Endothelial cell of umbilical vein (primary cell): ENCODE measurements around the gene PVRIG.

Source experiments
- POLR2A ChIP-seq: IDR thresholded peaks from 2 replicates; pipeline ENCODE4 v1.6.1; 2012; ENCODE audit warnings: low read depth, mild to moderate bottlenecking, control low read depth, low read length
- POLR2AphosphoS5 ChIP-seq: IDR thresholded peaks from 2 replicates; pipeline ENCODE4 v1.6.1; 2012; ENCODE audit warnings: low read depth, mild to moderate bottlenecking, control low read depth, low read length, moderate library complexity; ENCODE audit not compliant: insufficient read depth
- TF ChIP-seq, protein P1 (sequence below): IDR thresholded peaks from 2 replicates; pipeline ENCODE4 v1.6.1; 2011; ENCODE audit not compliant: insufficient read depth, insufficient read length
- TF ChIP-seq, protein P2 (sequence below), 2 donors: IDR thresholded peaks; 1 replicate in 1 of 2; 2 replicates in 1 of 2; pipeline ENCODE4 v1.5.1; 2011; ENCODE audit warnings: low read length in 2 of 2, mild to moderate bottlenecking in 2 of 2, moderate library complexity in 2 of 2, control low read depth in 1 of 2, inconsistent platforms in 1 of 2, low read depth in 1 of 2; ENCODE audit not compliant: insufficient read depth in 1 of 2; ENCODE audit errors: extremely low read depth in 1 of 2

DNA sequence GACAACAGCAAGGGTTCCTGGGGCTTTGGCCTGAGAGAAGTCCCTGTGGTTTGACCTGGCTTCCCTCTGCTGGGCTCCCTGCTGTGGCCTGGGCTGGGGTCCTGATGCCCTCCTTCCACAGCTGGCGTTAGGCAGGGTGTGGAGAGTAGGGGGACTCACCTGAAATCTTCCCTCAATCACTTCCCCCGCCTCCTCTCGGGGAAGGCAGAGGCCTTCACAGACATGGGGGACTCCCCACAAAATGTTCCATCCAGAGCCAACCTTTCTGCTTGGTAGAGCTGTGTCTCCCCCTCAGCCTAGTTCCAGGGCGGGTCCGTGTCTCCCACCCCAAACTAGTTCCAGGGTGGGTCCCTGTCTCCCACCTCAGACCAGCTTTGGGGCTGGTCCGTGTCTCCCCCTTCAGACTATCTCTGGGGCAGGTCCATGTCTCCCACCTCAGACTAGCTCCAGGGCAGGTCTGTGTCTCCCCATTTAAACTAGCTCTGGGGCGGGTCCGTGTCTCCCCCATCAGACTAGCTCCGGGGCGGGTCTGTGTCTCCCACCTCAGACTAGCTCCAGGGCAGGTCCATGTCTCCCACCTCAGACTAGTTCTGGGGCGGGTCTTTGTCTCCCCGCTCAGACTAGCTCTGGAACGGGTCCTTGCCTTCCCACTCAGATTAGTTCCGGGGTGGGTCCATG, 2.2 kb downstream of the PVRIG start:
- TF ChIP-seq, protein P1, sequence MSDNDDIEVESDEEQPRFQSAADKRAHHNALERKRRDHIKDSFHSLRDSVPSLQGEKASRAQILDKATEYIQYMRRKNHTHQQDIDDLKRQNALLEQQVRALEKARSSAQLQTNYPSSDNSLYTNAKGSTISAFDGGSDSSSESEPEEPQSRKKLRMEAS = no peak
- TF ChIP-seq POLR2A (no peak), POLR2AphosphoS5 (no peak)
- TF ChIP-seq, protein P2, sequence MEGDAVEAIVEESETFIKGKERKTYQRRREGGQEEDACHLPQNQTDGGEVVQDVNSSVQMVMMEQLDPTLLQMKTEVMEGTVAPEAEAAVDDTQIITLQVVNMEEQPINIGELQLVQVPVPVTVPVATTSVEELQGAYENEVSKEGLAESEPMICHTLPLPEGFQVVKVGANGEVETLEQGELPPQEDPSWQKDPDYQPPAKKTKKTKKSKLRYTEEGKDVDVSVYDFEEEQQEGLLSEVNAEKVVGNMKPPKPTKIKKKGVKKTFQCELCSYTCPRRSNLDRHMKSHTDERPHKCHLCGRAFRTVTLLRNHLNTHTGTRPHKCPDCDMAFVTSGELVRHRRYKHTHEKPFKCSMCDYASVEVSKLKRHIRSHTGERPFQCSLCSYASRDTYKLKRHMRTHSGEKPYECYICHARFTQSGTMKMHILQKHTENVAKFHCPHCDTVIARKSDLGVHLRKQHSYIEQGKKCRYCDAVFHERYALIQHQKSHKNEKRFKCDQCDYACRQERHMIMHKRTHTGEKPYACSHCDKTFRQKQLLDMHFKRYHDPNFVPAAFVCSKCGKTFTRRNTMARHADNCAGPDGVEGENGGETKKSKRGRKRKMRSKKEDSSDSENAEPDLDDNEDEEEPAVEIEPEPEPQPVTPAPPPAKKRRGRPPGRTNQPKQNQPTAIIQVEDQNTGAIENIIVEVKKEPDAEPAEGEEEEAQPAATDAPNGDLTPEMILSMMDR (IDR thresholded peaks at IDR 0.05; ENCODE audit: extremely low read depth in 1 of 2, insufficient read depth in 1 of 2, low read depth in 1 of 2, low read length in 2 of 2) = no peak
